GM13977 (cell line): ENCODE measurements around the gene CAPN13.

Experiments used
- DNase-seq: peaks from one replicate; pipeline ENCODE4 v3.0.0; 2012; ENCODE audit warnings: low spot score
- CTCF ChIP-seq: IDR thresholded peaks from 2 replicates; pipeline ENCODE4 v1.5.1; 2012; ENCODE audit warnings: mild to moderate bottlenecking, control low read depth; ENCODE audit not compliant: insufficient read depth; ENCODE audit errors: extremely low read depth, missing control alignments
- in situ Hi-C: fragments of 300-500 bp; cut with MboI; formaldehyde crosslinking; loops from one replicate; pipeline ENCODE4 v1.12.0; 2022; ENCODE audit warnings: low sequenced_read_pairs, low pct_unique_long_range_greater_than_20kb, mixed read lengths, inconsistent platforms; ENCODE audit not compliant: unreplicated experiment

Gene CAPN13

DNA sequence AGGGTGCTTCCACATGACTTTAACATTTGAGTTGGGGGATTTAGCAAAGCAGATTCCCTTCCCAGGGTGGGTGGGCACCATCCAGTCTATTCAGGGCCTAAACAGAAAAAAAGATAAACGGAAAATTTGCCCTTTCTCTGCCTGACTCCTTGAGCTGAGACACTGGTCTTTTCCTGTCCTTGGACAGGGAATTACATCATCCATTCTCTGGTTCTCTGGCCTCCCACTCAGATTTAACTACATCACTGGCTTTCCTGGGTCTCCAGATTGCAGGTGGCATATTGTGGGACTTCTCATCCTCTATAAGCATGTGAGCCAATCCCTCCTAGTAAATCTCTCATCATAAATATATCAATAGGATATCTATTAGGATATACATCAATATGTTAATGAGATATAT, 25.8 kb downstream of the CAPN13 start:
- in situ Hi-C loops, result no loop called here
- TF ChIP-seq CTCF, result no peak
- DNase-seq, result no peak

- no peak for TF ChIP-seq CTCF
- DNase-seq, result no peak
- in situ Hi-C loops, result no loop called here
These were observed 26.4 kb downstream of the CAPN13 start for GRCh38 chr2:30780776-30781330.

DNA sequence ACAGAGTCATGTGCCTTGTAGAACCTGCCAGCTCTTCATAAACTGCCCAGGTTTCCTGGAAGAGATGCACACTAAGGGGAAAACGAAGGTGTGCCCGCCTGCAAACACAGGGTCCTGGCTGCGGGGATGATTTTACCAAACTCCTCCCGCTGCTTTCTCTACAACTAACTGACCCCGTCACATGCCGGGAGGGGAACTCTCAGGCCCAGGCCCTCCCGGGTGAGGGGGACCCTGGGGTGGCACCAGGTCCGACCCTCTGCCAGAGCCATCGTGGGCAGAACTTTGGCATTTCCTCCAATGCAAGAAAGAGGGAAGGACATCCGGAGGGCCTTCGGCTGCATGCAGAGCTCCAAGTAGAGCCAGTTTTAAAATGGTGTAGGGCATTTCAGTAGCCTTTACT, 28.6 kb downstream of the CAPN13 start:
- no peak for DNase-seq
- in situ Hi-C loops, result no loop called here
- no peak for TF ChIP-seq CTCF

- in situ Hi-C loops, result no loop called here
- DNase-seq, result no peak
- TF ChIP-seq CTCF, result no peak
These were observed 29.4 kb downstream of the CAPN13 start for GRCh38 chr2:30777661-30778505.

- DNase-seq, result no peak
- no peak for TF ChIP-seq CTCF
- in situ Hi-C loops, result no loop called here
These were observed 30.2 kb downstream of the CAPN13 start for GRCh38 chr2:30776831-30777635.

DNA sequence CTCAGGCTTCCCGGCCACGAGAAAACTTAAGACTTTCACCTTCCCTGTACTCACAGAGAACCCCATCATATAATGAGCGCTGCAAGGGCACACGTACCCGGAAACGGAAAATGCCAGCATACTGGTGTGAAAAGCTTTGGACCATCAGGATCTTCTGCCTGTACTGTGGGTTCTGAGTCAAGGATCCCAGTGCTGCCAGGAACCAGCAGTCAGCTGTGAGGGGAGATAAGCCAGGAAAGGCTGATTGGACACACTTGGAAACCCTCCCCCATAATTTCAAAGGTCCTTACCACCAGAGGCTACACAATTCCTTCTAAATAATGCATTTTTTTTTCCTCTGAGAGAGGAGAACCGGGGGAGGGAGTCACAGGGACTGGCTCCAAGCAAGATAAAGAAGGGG, 31.4 kb downstream of the CAPN13 start:
- DNase-seq, result no peak
- TF ChIP-seq CTCF, result no peak
- in situ Hi-C loops, result no loop called here
